GM19240 (cell line): ENCODE results near the gene NGEF.
"Not testable (repeated sequence)": the region's sequence is repeated elsewhere in the genome, so short reads cannot be mapped to it uniquely, and the experiment has no call there.

Source experiments
- DNase-seq: peaks from one replicate; pipeline ENCODE4 v3.0.0; 2011; ENCODE audit warnings: low spot score; ENCODE audit not compliant: insufficient read length

NGEF gene, protein sequence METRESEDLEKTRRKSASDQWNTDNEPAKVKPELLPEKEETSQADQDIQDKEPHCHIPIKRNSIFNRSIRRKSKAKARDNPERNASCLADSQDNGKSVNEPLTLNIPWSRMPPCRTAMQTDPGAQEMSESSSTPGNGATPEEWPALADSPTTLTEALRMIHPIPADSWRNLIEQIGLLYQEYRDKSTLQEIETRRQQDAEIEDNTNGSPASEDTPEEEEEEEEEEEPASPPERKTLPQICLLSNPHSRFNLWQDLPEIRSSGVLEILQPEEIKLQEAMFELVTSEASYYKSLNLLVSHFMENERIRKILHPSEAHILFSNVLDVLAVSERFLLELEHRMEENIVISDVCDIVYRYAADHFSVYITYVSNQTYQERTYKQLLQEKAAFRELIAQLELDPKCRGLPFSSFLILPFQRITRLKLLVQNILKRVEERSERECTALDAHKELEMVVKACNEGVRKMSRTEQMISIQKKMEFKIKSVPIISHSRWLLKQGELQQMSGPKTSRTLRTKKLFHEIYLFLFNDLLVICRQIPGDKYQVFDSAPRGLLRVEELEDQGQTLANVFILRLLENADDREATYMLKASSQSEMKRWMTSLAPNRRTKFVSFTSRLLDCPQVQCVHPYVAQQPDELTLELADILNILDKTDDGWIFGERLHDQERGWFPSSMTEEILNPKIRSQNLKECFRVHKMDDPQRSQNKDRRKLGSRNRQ

DNA sequence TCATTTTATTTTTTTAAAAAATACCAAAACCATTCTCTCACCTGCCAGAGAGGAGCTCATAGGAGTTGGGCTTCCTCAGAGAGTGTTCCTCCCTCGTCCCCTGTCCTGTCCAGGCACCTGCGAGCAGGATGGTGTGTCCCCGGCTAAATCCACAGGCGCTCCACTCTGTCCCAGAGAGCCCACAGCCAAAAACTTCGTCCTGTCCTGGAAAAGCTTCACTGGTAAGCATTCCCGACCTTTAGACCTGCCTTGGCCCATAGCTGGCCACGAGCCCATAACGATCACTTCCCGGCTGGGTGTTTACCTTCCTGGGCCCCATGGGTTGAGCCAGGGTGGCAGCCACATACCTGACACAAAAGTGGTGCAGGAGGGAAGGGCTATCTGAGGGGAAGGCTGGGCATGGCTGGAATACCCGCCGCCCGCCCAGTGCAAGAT, at the start of gene NGEF:
Gene NGEF (minus strand): TSS at position 230 of the 435 bp plus-strand sequence. CDS start 38,366 bp downstream, outside the sequence.
- DNase-seq = no peak

DNA sequence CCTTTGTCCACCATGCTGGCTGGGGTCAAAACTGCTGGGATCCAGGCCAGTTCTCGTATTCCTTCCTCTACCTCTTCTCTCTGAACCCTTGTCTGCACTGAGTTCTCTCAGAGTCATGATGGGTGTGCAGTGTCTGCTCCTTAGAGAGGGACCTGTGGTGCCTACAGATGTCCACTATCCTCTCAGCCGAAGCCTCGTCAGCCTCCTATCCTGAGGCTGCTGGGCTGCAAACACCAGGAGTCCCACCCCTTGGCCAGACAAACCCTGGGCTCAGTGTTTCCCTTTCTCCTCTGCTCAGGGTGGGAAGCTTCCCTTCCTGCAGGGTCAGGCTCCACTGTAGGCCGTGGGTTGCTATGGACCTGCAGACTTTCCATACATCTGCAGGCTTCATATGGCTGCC, 49.4 kb upstream of the NGEF start:
- DNase-seq = no peak

DNA sequence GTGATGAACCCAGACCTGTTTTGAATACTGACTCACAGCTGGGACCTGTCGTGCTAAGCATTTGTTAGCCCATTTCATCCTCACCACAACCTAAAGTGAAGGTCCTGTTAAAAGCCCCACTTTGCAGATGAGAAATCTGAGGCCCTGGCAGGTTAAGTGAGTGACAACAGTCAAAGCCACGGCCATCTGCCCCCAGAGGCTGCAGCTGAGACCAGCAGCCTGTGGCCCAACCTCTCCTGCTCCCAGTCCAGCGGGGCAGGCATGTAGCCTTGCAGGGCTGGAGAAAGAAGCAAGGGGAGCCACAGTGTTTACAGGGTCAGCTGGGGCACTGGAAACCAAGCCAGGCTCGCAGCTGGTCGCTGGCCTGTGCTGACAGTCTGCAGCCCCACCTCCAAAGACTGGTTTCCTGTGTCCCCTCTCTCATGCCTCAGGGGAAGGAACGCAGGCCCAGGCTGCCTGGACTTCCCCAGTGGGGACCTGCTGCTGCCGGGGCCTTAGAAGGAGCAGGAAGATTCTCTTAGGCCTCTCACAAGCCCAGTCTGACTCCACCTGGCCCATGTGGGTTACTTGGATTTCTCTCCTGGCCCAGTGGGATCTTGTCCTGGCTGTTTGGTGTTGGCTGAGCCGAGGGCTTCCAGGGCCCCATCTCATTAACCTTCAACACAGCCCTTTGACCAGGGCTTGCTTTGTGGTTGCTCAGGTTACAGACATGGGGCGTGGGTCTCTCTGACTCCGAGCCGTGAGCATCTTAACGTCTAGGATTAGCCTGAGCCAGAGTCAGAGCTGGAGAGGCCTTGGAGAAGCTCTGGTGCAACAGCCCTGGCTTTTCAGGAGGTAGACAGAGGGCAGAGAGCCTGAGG, 48.8 kb upstream of the NGEF start:
- DNase-seq = no peak

DNA sequence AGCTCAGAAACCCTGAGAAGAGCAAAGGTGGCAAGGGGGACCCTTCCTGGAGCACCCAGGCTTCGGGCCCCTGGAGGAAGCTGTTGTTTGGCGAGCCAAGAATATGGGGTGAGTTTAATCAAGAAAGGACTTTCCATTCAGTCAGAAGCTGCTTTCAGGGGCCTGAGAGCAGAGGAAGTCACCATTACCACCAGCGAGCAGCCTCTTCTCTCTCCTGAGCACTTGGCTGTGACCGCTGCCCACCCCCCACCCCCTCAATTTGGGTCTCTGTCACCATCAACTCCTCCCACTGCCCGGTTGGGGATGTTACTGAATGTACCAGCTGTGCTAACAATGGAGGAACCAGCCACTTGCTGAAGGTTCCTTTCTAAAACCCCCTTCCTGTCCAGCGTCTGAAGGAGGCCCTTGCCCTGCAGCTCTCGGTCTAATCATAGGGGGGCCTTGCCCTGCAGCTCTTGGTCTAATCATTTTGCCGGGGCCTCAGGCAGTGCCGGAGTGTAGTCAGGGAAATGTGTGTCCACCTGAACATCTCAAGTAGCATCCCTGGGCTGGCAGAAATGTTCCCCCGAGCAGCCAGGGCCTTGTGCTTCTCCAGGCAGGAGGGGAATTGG, 48.0 kb upstream of the NGEF start:
- DNase-seq = no peak

DNA sequence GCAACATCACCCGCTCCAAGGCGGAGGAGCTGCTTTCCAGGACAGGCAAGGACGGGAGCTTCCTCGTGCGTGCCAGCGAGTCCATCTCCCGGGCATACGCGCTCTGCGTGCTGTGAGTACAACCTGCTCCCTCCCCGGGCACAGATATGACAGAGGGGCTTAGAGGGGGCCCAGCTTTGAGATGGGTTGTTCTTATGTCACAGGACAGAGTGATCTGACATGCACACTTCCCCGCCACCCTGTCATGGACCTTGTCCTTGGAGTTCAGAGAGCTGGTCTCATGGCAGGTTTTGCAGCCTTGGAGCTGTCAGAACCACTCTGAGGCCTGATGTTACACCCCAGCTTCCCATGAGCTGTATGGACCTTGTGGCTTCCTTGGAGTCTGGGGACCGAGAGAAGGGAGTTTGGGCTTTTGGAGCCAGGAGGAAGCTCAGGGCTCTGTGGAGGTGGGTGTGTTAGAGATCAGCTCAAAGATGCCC, 47.5 kb upstream of the NGEF start:
- no peak for DNase-seq

- DNase-seq = peak; percentile 60
Measured at GRCh38 chr2:233059797-233060500, 46.9 kb upstream of the NGEF start, which contains the start of gene INPP5D. INPP5D (plus strand) TSS chr2:233060342; CDS start chr2:233060479, 137 bp downstream.

- no peak for DNase-seq
Measured at GRCh38 chr2:233059547-233059796, 46.4 kb upstream of the NGEF start.

DNA sequence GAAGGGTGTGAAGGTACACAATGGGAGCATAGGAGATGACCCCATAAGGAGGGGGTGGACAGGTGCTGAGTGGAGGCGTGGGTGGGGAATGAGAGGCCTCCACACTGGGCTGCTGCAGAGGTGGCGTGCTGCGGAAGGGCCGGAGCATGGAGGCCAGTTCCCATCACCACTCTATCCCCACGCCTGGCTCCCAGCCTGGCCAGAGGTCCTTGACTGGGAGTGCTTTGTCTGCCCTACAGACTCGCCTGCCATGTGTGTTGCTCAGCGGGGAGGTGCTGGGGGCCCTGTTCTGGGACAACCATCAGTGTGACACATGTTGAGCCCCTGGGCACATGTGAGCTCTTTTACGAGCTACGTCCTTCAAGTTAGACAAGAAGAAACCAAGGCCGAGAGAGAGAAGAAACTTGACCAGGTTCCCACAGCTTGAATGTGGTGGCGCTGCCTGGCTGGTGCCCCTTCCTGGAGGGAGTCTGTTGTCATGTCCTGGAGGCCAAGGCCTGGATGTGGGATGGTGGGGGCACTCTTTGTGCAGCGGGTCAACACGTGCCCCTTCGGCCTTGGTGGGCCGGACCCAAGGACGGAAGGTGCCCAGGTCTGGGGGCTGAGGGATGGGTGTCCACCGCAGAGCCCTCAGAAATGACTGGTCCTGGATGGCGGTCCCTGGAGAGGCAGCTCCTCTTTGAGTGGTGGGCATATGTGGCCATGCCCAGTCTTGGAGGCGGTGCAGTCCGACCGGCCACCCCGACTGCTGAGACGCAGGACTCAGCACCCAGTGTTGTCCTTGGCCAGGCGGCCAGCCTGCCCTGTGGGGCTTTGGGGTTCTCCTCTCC, 45.9 kb upstream of the NGEF start:
- DNase-seq = no peak

DNA sequence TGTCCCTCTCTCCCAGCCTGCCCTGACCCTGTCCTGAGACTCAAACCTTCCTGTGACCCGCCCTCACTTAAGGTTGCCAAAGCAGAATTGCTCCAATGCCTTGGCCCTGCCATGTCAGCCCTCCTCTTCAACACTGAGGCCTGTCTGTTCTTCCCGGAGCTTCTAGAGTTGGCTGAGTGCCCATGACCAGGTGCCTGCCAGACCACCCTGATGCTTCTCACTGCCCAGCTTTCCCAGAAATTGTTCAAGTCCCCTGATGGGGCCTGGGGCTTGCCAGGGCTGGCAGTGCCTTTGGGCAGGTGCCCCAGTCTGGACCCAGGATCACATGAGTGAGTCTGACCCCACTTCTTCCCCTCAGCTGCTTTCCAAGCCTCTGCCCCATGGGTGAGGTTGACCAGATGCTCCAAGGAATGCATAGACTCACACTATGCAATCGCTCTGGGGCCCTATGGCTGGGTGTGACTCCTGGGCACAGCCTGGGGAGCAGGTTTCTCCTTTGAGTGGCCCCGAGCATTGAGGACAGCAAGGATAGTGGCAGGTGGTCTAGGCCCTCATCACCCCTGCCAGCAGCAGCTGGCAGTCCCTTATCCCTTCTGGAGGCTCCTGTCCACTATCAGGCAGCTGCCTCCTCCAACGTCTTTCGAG, 44.0 kb upstream of the NGEF start:
- DNase-seq = no peak

GRCh38 chr2:233055362-233055761, 42.3 kb upstream of the NGEF start:
- DNase-seq = no peak

GRCh38 chr2:233053928-233054784, 41.1 kb upstream of the NGEF start:
- peak; percentile 85 for DNase-seq

DNA sequence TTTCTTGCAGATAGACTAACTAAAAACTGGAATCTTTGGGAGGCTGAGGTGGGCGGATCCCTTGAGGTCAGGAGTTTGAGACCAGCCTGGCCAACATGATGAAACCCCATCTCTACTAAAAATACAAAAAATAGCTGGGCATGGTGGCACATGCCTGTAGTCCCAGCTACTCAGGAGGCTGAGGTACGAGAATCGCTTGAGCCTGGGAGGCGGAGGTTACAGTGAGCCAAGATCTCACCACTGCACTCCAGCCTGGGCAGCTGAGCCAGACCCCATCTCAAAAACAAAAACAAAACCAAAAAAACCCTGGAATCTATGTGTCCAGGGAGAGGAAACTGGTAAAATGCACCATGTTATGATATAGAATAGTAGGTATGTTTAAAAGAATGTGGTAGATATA, 39.5 kb upstream of the NGEF start:
- DNase-seq = not testable (repeated sequence)

DNA sequence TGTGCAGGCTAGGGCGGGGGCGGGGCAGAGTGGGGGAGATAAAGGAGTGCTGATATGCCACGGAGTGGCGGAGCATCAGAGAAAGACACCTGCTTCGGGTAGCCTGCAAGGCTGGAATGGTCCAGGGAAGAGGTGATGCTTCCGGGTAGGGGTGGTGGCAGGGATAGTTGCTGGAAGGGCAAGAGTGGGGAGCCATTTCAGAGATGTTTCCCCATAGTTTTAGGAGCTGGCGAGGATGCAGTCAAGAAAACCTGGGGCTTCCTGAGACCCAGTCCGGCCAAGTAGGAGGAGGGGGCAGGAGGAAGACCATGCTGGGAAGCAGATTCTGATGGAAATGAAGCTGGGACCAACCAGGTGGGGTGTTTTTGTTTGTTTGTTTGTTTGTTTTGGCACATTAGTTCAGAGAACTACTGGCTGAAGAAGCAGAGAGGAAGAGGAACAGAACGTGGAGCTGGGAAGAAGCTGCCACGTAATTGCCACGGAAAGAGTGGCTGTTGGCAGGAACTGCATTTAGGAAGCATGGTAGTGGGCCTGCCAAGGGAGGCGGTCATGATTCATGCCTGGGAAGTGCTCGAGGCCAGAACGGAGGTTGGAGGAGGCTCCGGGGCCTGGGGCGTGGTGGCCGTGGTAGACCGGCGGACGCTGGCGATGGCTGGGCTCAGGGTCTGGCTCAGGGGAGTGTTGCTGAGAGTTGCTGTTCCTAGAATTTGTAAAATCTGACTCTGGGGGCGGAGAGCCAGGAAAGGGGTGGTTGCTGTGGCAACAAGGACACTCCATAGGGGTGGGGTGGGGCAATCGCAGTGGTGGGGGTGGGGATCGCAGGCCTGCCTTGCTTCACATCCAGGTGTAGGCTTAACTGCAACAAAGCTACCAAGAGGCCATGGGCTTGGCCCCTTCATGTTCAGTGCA, 38.4 kb upstream of the NGEF start:
- no peak for DNase-seq

DNA sequence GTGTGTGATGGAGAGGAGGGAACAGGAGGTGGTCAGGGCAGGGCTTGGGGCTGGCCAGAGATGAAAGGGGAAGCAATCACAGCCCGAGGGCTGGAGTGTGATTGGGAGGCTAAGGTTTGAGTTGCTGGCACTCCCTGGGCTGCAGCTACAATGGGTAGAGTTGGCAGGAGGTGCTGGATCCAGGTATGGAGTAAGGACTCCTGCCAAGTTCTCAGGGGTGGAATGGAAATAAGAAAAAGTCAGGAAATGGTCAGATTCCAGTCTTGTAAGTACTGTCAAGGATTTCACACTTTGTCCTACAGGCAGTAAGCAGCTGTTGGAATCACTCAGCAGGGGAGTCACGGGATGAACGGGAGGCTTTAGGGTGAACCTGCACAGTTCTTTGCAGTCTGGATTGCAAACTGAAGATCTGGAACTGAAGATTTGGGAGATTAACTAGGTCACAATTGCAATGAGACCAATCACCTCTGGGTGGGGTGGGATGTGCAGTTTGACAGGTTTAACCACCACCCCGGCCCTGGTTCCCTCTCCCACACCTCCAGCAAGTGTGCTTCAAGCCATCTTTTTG, 36.2 kb upstream of the NGEF start:
- DNase-seq = no peak

- no peak for DNase-seq
Measured at GRCh38 chr2:233048569-233049193, 35.6 kb upstream of the NGEF start.

DNA sequence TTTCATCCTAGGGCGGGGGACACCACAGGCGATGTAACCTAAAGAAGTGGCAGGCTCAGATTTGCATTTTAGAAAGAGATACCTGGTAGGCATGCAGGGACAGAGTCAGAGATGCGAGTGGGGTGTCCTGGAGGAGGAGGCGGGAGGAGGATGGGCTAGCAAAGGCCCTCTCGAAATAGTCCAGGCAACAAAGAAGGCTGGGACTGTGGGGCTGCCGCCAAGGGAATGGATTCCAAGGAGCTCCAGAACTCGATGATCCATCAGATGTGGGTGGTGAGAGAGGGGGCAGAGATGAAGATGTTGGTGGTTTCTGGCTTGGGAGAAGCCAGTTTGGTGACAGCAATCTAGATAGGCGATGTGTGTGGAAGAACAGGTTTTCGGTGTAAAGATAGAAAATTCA, 34.6 kb upstream of the NGEF start:
- no peak for DNase-seq

DNA sequence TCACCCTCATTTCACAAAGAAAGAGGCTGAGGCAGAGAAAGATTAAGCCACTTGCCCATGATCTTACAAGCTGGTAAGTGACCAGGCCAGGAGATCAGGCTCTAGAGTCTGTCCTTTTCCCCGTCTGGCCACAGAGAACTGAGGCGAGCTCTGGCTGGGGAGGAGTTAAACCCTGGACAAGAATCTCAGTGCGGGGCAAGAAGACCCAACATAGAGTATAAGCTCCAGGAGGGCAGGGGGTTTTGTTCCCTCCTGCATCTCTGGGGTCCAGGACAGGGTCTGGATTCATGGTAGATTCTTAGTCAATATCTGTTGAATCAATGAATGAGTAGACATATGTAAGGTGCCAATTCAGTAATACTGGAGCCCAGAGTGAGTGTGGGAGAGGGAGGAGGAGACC, 34.1 kb upstream of the NGEF start:
- no peak for DNase-seq
